Measurements from ENCODE around the gene MCF2L. TPM values are rescaled to one million over a fixed set of nuclear protein-coding genes. Genes with fewer than 3 reads are reported as not detected.

Gene MCF2L
- total RNA-seq, 1 donor from 2014 or later = 16.5 TPM

DNA sequence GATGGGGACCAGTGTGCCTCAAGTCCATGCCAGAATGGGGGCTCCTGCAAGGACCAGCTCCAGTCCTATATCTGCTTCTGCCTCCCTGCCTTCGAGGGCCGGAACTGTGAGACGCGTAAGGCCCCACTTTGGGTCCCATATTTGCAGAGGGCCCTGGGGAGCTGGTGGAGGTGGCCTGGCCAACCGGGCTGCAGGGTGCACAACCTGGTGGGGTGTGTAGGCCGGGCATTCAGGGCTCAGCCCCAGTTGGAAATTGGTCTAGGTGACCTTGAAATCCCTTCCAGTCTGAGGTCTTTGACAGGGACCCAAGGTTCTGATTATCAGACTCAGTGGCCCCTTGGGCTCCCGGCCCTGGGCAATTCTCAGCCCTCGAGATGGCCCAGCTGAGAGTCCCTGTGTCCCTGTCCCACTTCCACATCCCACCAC, 144.8 kb downstream of the MCF2L start:
- TF ChIP-seq, protein P1, sequence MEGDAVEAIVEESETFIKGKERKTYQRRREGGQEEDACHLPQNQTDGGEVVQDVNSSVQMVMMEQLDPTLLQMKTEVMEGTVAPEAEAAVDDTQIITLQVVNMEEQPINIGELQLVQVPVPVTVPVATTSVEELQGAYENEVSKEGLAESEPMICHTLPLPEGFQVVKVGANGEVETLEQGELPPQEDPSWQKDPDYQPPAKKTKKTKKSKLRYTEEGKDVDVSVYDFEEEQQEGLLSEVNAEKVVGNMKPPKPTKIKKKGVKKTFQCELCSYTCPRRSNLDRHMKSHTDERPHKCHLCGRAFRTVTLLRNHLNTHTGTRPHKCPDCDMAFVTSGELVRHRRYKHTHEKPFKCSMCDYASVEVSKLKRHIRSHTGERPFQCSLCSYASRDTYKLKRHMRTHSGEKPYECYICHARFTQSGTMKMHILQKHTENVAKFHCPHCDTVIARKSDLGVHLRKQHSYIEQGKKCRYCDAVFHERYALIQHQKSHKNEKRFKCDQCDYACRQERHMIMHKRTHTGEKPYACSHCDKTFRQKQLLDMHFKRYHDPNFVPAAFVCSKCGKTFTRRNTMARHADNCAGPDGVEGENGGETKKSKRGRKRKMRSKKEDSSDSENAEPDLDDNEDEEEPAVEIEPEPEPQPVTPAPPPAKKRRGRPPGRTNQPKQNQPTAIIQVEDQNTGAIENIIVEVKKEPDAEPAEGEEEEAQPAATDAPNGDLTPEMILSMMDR (IDR thresholded peaks at IDR 0.05; ENCODE audit: unreplicated experiment) = no peak
- Mint-ChIP-seq H3K4me1 (ENCODE audit: unreplicated experiment) (no peaks in the 10 kb centered on the region), H3K36me3 (ENCODE audit: low read depth, unreplicated experiment) (no peaks in the 10 kb centered on the region), H3K4me3 (ENCODE audit: unreplicated experiment) (no peak overlapping the region), H3K9me3 (ENCODE audit: unreplicated experiment) (no peaks in the 10 kb centered on the region), H3K27me3 (ENCODE audit: unreplicated experiment) (peaks cover 7% of the 10 kb centered on the region), H3K27ac (ENCODE audit: unreplicated experiment) (no peak overlapping the region)
- DNase-seq (ENCODE audit: low spot score) = no peak

DNA sequence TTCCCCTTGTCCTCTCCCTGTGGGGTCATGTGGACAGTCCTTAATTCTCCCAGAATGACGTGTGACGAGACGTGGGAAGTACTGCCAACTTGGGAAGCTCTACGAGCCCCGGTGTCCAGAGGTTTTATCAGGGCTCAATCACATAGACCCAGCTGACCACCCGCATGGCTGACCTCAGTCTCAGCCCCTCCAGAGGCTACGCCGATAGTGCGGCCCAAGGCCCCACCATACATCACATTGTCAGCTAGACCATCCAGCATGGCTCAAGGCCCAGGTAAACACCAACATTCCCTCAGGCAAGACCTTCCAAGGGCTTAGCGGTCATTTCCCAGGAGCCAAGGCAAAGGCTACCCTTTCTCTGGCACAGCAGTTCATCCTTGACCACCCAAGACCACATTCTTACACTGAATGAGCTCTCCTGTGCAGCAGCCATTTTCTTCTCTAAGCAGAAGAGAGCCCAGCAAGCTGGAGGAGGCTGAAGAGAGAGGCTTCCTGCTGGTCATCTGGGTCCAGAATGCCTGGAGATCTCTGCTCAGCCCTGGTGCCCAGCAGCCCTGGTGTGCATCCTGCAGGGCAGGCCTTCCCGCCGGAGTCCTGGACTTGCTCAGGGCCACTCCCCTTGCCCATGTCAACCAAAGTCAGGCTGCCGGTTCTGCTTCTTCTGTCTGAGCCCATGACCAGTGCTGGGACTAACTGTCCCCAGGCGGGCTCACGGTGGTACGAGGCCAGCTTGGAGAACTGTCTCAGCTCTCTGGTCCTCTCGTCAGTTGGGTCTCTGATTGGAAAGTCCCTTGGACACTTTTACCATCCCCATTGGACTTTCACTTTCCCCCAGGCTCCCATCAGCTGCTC, 145.7 kb downstream of the MCF2L start:
- Mint-ChIP-seq H3K4me3 (ENCODE audit: unreplicated experiment) (no peak overlapping the region), H3K4me1 (ENCODE audit: unreplicated experiment) (no peaks in the 10 kb centered on the region), H3K9me3 (ENCODE audit: unreplicated experiment) (no peaks in the 10 kb centered on the region), H3K36me3 (ENCODE audit: low read depth, unreplicated experiment) (no peaks in the 10 kb centered on the region), H3K27me3 (ENCODE audit: unreplicated experiment) (peaks cover 8% of the 10 kb centered on the region), H3K27ac (ENCODE audit: unreplicated experiment) (no peak overlapping the region)
- TF ChIP-seq, protein P1 (IDR thresholded peaks at IDR 0.05; ENCODE audit: unreplicated experiment) = no peak
- DNase-seq (ENCODE audit: low spot score) = no peak

DNA sequence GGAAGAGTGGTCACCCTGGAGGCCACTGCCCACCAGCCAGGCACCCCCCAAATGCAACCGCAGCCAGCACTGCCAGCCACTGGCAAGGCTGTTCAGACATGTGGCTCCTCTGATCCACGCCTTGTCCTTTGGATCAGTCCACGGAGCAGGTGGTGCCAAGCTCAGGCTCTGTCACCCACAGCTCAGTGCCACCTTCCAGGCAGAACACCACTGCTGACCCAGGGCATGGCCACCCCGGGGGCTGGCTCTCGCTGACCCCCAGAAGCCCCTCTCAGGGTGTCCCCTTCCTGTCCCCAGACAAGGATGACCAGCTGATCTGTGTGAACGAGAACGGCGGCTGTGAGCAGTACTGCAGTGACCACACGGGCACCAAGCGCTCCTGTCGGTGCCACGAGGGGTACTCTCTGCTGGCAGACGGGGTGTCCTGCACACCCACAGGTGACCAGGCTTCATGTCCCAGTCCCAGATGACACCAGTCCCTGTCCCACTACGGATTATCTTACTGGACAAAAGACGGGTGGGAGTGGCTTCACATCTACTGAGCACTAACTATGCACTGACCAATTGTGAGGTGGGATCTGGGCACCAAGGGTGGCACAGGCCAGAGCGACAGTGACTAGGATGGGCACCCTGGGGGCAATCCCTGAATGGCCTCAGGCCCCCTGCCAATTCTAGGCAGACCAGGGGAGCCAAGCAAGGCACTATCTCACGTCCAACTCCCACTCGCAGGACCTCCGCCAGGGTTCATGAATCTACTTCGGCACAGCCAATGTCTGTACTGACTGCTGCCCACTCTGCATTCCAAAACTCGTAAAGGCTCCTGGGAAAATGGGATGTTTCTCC, 146.6 kb downstream of the MCF2L start:
- Mint-ChIP-seq H3K4me3 (ENCODE audit: unreplicated experiment) (no peak overlapping the region), H3K27ac (ENCODE audit: unreplicated experiment) (peak overlapping the region; percentile 57), H3K27me3 (ENCODE audit: unreplicated experiment) (peaks cover 13% of the 10 kb centered on the region), H3K4me1 (ENCODE audit: unreplicated experiment) (no peaks in the 10 kb centered on the region), H3K36me3 (ENCODE audit: low read depth, unreplicated experiment) (no peaks in the 10 kb centered on the region), H3K9me3 (ENCODE audit: unreplicated experiment) (no peaks in the 10 kb centered on the region)
- no peak for DNase-seq (ENCODE audit: low spot score)
- TF ChIP-seq, protein P1 (IDR thresholded peaks at IDR 0.05; ENCODE audit: unreplicated experiment) = no peak

DNA sequence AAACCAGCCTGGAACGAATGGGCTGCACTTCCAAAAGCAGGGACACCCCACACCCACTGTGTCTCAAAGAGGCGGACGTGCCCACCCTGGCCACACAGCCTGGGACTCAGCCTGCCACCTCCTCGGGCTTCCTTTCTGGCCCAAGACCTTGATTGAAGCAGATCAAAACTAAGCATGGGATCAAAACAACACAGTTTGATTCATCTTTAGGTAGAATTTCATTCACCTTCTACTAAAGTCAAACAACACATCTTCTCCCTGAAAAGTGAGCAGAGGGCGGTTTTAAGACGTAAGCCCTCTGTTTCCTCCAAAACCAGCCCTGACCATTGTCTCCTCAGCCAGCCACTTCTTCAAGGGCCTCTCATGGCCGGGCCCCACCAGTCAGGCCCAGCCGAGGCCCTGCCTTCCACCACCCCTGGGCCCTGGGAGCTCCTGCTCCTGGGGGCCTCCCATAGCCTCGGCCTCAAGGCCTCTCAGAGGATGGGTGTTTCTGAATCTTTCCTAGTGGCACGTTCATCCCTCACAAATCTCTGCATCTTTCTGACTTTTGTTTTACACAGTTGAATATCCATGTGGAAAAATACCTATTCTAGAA, 147.3 kb downstream of the MCF2L start:
- peak overlapping the region; percentile 57 for H3K27ac Mint-ChIP-seq (ENCODE audit: unreplicated experiment)
- DNase-seq (ENCODE audit: low spot score) = no peak
- peaks cover 14% of the 10 kb centered on the region for H3K27me3 Mint-ChIP-seq (ENCODE audit: unreplicated experiment)
- no peaks in the 10 kb centered on the region for H3K9me3 Mint-ChIP-seq (ENCODE audit: unreplicated experiment)
- no peaks in the 10 kb centered on the region for H3K36me3 Mint-ChIP-seq (ENCODE audit: low read depth, unreplicated experiment)
- TF ChIP-seq, protein P1 (IDR thresholded peaks at IDR 0.05; ENCODE audit: unreplicated experiment) = no peak
- H3K4me1 Mint-ChIP-seq (ENCODE audit: unreplicated experiment) = no peaks in the 10 kb centered on the region
- H3K4me3 Mint-ChIP-seq (ENCODE audit: unreplicated experiment) = no peak overlapping the region
